Endodermal cell (in vitro differentiated cells): Measurements from ENCODE around the gene CBX2. TPM values are rescaled to one million over a fixed set of nuclear protein-coding genes. Genes with fewer than 3 reads are reported as not detected.

Experiments
- DNase-seq: peaks from one replicate; pipeline ENCODE4 v3.0.0-alpha.2; 2017
- H3K27ac ChIP-seq: 2 replicates; pipeline ENCODE4 v1.5.1; 2013; ENCODE audit warnings: mild to moderate bottlenecking, low read depth, low read length, moderate library complexity
- H3K27me3 ChIP-seq: 2 replicates; pipeline ENCODE4 v1.6.1; 2013; ENCODE audit warnings: mild to moderate bottlenecking, low read length, moderate library complexity; ENCODE audit not compliant: insufficient read depth, control insufficient read depth, poor library complexity, severe bottlenecking
- H3K36me3 ChIP-seq: 2 replicates; pipeline ENCODE4 v1.7.0; 2013; ENCODE audit warnings: mild to moderate bottlenecking, low read length, moderate library complexity; ENCODE audit not compliant: control insufficient read depth, insufficient read depth
- H3K4me1 ChIP-seq: one replicate; pipeline ENCODE4 v1.7.0; 2013; ENCODE audit warnings: low read length; ENCODE audit not compliant: control insufficient read depth, insufficient read depth
- H3K4me3 ChIP-seq: 2 replicates; pipeline ENCODE4 v1.5.1; 2013; ENCODE audit warnings: mild to moderate bottlenecking, low read length, moderate library complexity
- H3K9ac ChIP-seq: 2 replicates; pipeline ENCODE4 v1.6.1; 2013; ENCODE audit warnings: mild to moderate bottlenecking, low read length, moderate library complexity; ENCODE audit not compliant: poor library complexity, severe bottlenecking; ENCODE audit errors: extremely low read depth
- H3K9me3 ChIP-seq: 2 replicates; pipeline ENCODE4 v1.6.1; 2013; ENCODE audit warnings: mild to moderate bottlenecking, low read length, moderate library complexity; ENCODE audit not compliant: control insufficient read depth
- H3K27ac Mint-ChIP-seq: 2 replicates; pipeline ENCODE4 v1.8.0; 2020; ENCODE audit warnings: mixed read lengths
- H3K27me3 Mint-ChIP-seq: 2 replicates; pipeline ENCODE4 v1.8.0; 2021; ENCODE audit warnings: mild to moderate bottlenecking, mixed read lengths; ENCODE audit not compliant: insufficient read depth
- H3K36me3 Mint-ChIP-seq: 2 replicates; pipeline ENCODE4 v1.8.0; 2020; ENCODE audit warnings: low read depth, mixed read lengths
- H3K4me1 Mint-ChIP-seq: 2 replicates; pipeline ENCODE4 v1.8.0; 2020; ENCODE audit warnings: mixed read lengths
- H3K4me3 Mint-ChIP-seq: 2 replicates; pipeline ENCODE4 v1.8.0; 2020; ENCODE audit warnings: mild to moderate bottlenecking, moderate library complexity, mixed read lengths
- H3K9me3 Mint-ChIP-seq: 2 replicates; pipeline ENCODE4 v1.8.0; 2020; ENCODE audit warnings: mild to moderate bottlenecking, mixed read lengths
- WGBS, 2 experiments: methylation state at CpG; one replicate each; pipeline versions ENCODE4 v1.1.5 to v1.1.7; 2013; ENCODE audit warnings: missing lambda C conversion rate in 2 of 2, mixed read lengths in 1 of 2; ENCODE audit not compliant: insufficient coverage in 1 of 2, insufficient read length in 1 of 2; 5-methylcytosine and 5-hydroxymethylcytosine counted together
- total RNA-seq, 2 donors: library from RNA; stranded (reverse); fragmentation: NEBNext Ultra II Directional in 1 of 2; extraction: Animal tissue kit (Norgen Biotek cat#: 25700) in 1 of 2; gene quantifications; 2 replicates in 1 of 2; 3 replicates in 1 of 2; pipeline ENCODE4 v1.2.1, GENCODE V29; 2021
- TF ChIP-seq, protein P1 (sequence below): fragments of 200-600 bp; sonication (generic); conservative IDR thresholded peaks from 2 replicates; pipeline ENCODE4 v1.5.0; 2021; ENCODE audit warnings: antibody characterized with exemption, mild to moderate bottlenecking

The CBX2 gene
- total RNA-seq, 2 donors from 2014 or later: 75.0 to 78.6 TPM

DNA sequence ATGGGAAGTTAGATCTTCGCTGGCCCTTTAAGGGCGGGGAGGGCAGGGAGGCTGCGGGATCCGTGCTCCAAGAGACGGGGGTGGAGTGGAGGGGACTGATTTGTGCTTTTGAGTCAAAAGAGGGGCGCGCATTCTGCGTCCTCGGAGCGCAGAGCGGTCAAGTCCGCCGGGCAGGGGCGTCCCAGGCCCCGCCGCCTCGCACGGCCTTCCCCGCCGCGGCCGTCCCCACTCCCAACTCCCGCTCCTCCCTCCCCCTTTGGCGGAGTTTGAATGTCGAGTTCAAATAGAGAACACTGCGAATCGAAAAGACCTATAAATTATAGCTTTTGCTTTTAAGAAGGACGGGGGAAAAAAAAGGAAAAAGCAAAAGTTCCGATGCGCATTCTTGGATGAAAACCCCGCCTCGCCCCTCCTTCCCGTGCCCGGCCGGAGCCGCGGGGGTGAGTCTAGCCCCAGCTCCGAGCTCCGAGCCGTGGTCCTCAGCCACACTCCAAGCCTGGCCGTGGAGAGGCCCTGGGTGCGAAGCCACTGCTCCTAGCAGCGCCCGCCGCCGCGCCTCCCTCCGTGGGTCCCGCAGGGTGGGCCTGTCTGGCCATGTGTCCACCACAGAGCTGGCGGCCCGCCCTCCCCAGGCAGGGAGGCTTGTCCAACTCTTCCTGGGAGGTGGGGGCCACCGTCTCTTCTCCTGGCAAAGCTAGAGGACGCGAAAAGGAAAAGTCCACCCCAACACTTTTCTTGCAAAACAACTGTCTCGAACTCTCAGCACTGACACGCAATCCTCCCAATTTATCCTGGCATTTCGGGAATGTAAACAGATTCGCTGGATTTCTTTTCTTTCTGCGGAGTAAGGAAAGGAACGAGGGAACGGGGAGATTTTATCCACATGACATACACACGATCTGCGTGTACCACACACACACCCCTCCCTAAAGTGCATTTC, 15.3 kb downstream of the CBX2 start:
- peak overlapping the region; percentile 22 for H3K4me3 Mint-ChIP-seq
- H3K27me3 Mint-ChIP-seq: peaks cover 90% of the 10 kb centered on the region
- Histone ChIP-seq H3K4me1 (peaks cover 11% of the 10 kb centered on the region), H3K27me3 (peaks cover 90% of the 10 kb centered on the region), H3K27ac (no peak overlapping the region), H3K36me3 (peaks cover 6% of the 10 kb centered on the region), H3K9me3 (no peaks in the 10 kb centered on the region), H3K4me3 (peak overlapping the region; percentile 72), H3K9ac (no peak overlapping the region)
- WGBS, 2 experiments: 2% methylated on average over 13 to 63 of the region's 63 CpGs
- DNase-seq: peak; percentile 79
- H3K27ac Mint-ChIP-seq: no peak overlapping the region
- H3K36me3 Mint-ChIP-seq: no peaks in the 10 kb centered on the region
- no peaks in the 10 kb centered on the region for H3K9me3 Mint-ChIP-seq
- TF ChIP-seq, protein P1, sequence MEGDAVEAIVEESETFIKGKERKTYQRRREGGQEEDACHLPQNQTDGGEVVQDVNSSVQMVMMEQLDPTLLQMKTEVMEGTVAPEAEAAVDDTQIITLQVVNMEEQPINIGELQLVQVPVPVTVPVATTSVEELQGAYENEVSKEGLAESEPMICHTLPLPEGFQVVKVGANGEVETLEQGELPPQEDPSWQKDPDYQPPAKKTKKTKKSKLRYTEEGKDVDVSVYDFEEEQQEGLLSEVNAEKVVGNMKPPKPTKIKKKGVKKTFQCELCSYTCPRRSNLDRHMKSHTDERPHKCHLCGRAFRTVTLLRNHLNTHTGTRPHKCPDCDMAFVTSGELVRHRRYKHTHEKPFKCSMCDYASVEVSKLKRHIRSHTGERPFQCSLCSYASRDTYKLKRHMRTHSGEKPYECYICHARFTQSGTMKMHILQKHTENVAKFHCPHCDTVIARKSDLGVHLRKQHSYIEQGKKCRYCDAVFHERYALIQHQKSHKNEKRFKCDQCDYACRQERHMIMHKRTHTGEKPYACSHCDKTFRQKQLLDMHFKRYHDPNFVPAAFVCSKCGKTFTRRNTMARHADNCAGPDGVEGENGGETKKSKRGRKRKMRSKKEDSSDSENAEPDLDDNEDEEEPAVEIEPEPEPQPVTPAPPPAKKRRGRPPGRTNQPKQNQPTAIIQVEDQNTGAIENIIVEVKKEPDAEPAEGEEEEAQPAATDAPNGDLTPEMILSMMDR: no peak
- peaks cover 18% of the 10 kb centered on the region for H3K4me1 Mint-ChIP-seq

GRCh38 chr17:79793924-79794304, 16.0 kb downstream of the CBX2 start:
- Histone ChIP-seq H3K27ac (no peak overlapping the region), H3K27me3 (peaks cover 90% of the 10 kb centered on the region), H3K4me3 (peak overlapping the region; percentile 72), H3K9ac (no peak overlapping the region), H3K4me1 (peaks cover 15% of the 10 kb centered on the region), H3K36me3 (peaks cover 6% of the 10 kb centered on the region), H3K9me3 (no peaks in the 10 kb centered on the region)
- no peaks in the 10 kb centered on the region for H3K9me3 Mint-ChIP-seq
- DNase-seq: peak; percentile 94
- H3K27me3 Mint-ChIP-seq: peaks cover 90% of the 10 kb centered on the region
- peaks cover 12% of the 10 kb centered on the region for H3K4me1 Mint-ChIP-seq
- WGBS, 2 experiments: 4 to 8% methylated on average over 2 to 3 of the region's 3 CpGs
- H3K4me3 Mint-ChIP-seq: peak overlapping the region; percentile 22
- TF ChIP-seq, protein P1: no peak
- H3K36me3 Mint-ChIP-seq: no peaks in the 10 kb centered on the region
- no peak overlapping the region for H3K27ac Mint-ChIP-seq

DNA sequence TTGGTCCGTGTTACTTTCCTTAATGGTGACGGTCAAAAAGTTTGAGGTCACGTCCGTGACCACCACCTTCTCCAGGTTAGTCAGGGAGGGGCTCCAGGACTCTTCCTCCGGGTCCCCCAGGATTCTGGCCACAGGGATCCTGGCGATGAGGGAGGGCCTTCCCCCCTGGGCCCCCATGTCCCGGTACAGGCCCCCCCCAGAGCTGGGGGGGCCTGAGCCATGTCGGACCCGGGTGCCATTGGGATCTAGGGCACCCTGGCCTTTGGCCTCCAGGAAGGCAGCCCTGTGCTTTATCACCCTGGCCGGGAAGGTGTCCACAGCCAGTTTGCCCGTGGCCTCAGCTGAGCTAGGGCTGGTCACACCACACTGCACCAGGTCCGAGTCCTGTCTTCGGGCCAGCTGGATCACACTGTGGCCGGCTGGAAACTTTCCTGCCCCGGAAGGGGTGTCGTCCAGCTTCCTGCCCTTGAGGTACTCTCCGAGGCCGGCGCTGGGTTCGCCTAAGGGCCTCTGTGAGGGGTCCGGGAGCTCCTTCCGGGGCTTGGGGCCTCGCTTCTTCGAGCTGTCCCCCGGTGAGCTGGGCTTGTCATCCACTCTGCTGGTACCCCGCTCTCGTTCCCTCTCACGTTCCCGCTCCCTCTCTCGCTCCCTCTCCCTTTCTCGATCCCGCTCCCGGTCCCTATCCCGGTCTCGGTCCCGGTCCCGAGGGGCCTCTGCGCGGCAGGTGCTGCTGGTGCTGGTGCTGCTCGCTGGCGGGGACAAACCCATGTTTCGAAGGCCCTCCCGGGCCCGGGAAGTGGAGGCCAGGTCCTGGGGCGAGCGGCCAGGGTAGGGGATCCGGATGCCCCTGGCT, 16.9 kb downstream of the CBX2 start:
- 49 to 50% methylated on average over 35 to 47 of the region's 47 CpGs for WGBS, 2 experiments
- Histone ChIP-seq H3K4me3 (no peak overlapping the region), H3K27me3 (peaks cover 90% of the 10 kb centered on the region), H3K36me3 (peaks cover 6% of the 10 kb centered on the region), H3K4me1 (peaks cover 15% of the 10 kb centered on the region), H3K9ac (no peak overlapping the region), H3K27ac (no peak overlapping the region), H3K9me3 (no peaks in the 10 kb centered on the region)
- H3K27me3 Mint-ChIP-seq: peaks cover 93% of the 10 kb centered on the region
- DNase-seq: peak; percentile 78
- H3K36me3 Mint-ChIP-seq: no peaks in the 10 kb centered on the region
- H3K4me3 Mint-ChIP-seq: no peak overlapping the region
- TF ChIP-seq, protein P1: no peak
- H3K27ac Mint-ChIP-seq: no peak overlapping the region
- H3K9me3 Mint-ChIP-seq: no peaks in the 10 kb centered on the region
- peaks cover 18% of the 10 kb centered on the region for H3K4me1 Mint-ChIP-seq
